ENCODE measurements around the gene STARD5. TPM values are rescaled to one million over a fixed set of nuclear protein-coding genes. Genes with fewer than 3 reads are reported as not detected.

The STARD5 gene
- total and polyA plus RNA-seq, 11 donors, result 0.49 to 3.7 (median 1.4) TPM

- no peaks in the 10 kb centered on the region for H3K27me3 ChIP-seq
- no peak for DNase-seq
- no peak for ATAC-seq
- 78 to 92% (median 89%) methylated on average over 4 of the region's 4 CpGs for WGBS, 4 donors
- H3K9me3 ChIP-seq, result no peaks in the 10 kb centered on the region
- intact Hi-C loops (cut with DNase I), result loop anchor here in 2 of 10 donors (5.0 kb wide), 2 partner anchors 59 to 66 kb away; no protein-coding TSS in a partner anchor
- H3K4me1 ChIP-seq, result peaks cover 0 to 34% (median 7%) of the 10 kb centered on the region in 12 donors
- TF ChIP-seq POLR2A (IDR thresholded peaks at IDR 0.05) (no peak), CTCF (IDR thresholded peaks at IDR 0.05) (peak in 8 of 12 donors; percentile 9 to 36 (median 18))
- H3K36me3 ChIP-seq, result no peaks in the 10 kb centered on the region
- H3K27ac ChIP-seq, result no peak overlapping the region
- no peak overlapping the region for H3K4me3 ChIP-seq
Measured at GRCh38 chr15:81336568-81336967, 12.6 kb upstream of the STARD5 start.

- TF ChIP-seq POLR2A (IDR thresholded peaks at IDR 0.05) (no peak), CTCF (IDR thresholded peaks at IDR 0.05) (no peak)
- ATAC-seq (no peak), DNase-seq (no peak)
- intact Hi-C loops (cut with DNase I), result loop anchor here in 2 of 10 donors (5.0 kb wide), 2 partner anchors 58 to 67 kb away; no protein-coding TSS in a partner anchor
- Histone ChIP-seq H3K27me3 (no peaks in the 10 kb centered on the region), H3K4me3 (no peak overlapping the region), H3K9me3 (no peaks in the 10 kb centered on the region), H3K4me1 (peaks cover 0 to 34% (median 8%) of the 10 kb centered on the region in 12 donors), H3K36me3 (no peaks in the 10 kb centered on the region), H3K27ac (no peak overlapping the region)
- WGBS, 4 donors, result 84 to 90% (median 88%) methylated on average over 4 of the region's 4 CpGs
Measured at GRCh38 chr15:81335631-81336030, 11.7 kb upstream of the STARD5 start.

GRCh38 chr15:81334768-81335435 is 11.0 kb upstream of the STARD5 start:
- TF ChIP-seq CTCF (IDR thresholded peaks at IDR 0.05) (no peak), POLR2A (IDR thresholded peaks at IDR 0.05) (no peak)
- ATAC-seq, result no peak
- intact Hi-C loops (cut with DNase I), result loop anchor here in 4 of 10 donors (5.0 kb wide), 2 partner anchors 58 to 67 kb away; no protein-coding TSS in a partner anchor

GRCh38 chr15:81333363-81333762 is 9.4 kb upstream of the STARD5 start:
- DNase-seq, result no peak
- no peak for ATAC-seq
- TF ChIP-seq POLR2A (IDR thresholded peaks at IDR 0.05) (no peak), CTCF (IDR thresholded peaks at IDR 0.05) (no peak)
- 96 to 100% (median 97%) methylated on average over 3 of the region's 3 CpGs for WGBS, 4 donors
- H3K36me3 ChIP-seq, result no peaks in the 10 kb centered on the region
- H3K4me3 ChIP-seq, result no peak overlapping the region
- no peak overlapping the region for H3K27ac ChIP-seq
- no peaks in the 10 kb centered on the region for H3K9me3 ChIP-seq
- H3K4me1 ChIP-seq, result peaks cover 0 to 26% (median 5%) of the 10 kb centered on the region in 12 donors
- intact Hi-C loops (cut with DNase I), result loop anchor here in 2 of 10 donors (5.0 kb wide), 1 partner anchor 56 kb away; no protein-coding TSS in a partner anchor
- no peaks in the 10 kb centered on the region for H3K27me3 ChIP-seq

More at GRCh38 chr15:81334768-81335435, 11.0 kb upstream of the STARD5 start:
- no peak for DNase-seq
- Histone ChIP-seq H3K4me1 (peaks cover 0 to 34% (median 8%) of the 10 kb centered on the region in 12 donors), H3K27me3 (no peaks in the 10 kb centered on the region), H3K27ac (no peak overlapping the region), H3K9me3 (no peaks in the 10 kb centered on the region), H3K36me3 (no peaks in the 10 kb centered on the region), H3K4me3 (no peak overlapping the region)
- WGBS, 4 donors, result 63 to 84% (median 81%) methylated on average over 8 to 10 of the region's 10 CpGs

All from heart left ventricle (tissue), 16 donors.